HFFc6 (cell line): Measurements from ENCODE around the gene MCTP1. TPM values are rescaled to one million over a fixed set of nuclear protein-coding genes. Genes with fewer than 3 reads are reported as not detected.

ENCODE experiments used
- DNase-seq: peaks from one replicate; pipeline ENCODE4 v3.0.0-alpha.2; 2018
- H3K27ac Mint-ChIP-seq: 2 replicates; pipeline ENCODE4 v1.8.0; 2020; ENCODE audit warnings: mild to moderate bottlenecking, mixed read lengths
- H3K27me3 Mint-ChIP-seq: 2 replicates; pipeline ENCODE4 v1.8.0; 2021; ENCODE audit warnings: mild to moderate bottlenecking, moderate library complexity, mixed read lengths; ENCODE audit not compliant: insufficient read depth
- H3K36me3 Mint-ChIP-seq: 2 replicates; pipeline ENCODE4 v1.8.0; 2021; ENCODE audit warnings: low read depth, mixed read lengths
- H3K4me1 Mint-ChIP-seq: 2 replicates; pipeline ENCODE4 v1.8.0; 2020; ENCODE audit warnings: low read depth, mixed read lengths
- H3K4me3 Mint-ChIP-seq: 2 replicates; pipeline ENCODE4 v1.8.0; 2020; ENCODE audit warnings: mild to moderate bottlenecking, moderate library complexity, mixed read lengths
- H3K9me3 Mint-ChIP-seq: 2 replicates; pipeline ENCODE4 v1.8.0; 2020; ENCODE audit warnings: mild to moderate bottlenecking, mixed read lengths
- CTCF ChIP-seq: fragments of 200-600 bp; sonication (generic); IDR thresholded peaks from 2 replicates; pipeline ENCODE4 v1.5.0; 2021; ENCODE audit warnings: antibody characterized with exemption, mild to moderate bottlenecking
- total RNA-seq, 6 experiments: library from RNA; stranded (reverse); fragmentation: NEBNext Ultra II Directional; extraction: Animal tissue kit (Norgen Biotek cat#: 25700); gene quantifications; 2 replicates in 1 of 6; 3 replicates in 5 of 6; pipeline ENCODE4 v1.2.3, GENCODE V29; 2021

Gene MCTP1
- total RNA-seq, 6 experiments from 2014 or later = 1.0 to 5.2 (median 3.9) TPM

DNA sequence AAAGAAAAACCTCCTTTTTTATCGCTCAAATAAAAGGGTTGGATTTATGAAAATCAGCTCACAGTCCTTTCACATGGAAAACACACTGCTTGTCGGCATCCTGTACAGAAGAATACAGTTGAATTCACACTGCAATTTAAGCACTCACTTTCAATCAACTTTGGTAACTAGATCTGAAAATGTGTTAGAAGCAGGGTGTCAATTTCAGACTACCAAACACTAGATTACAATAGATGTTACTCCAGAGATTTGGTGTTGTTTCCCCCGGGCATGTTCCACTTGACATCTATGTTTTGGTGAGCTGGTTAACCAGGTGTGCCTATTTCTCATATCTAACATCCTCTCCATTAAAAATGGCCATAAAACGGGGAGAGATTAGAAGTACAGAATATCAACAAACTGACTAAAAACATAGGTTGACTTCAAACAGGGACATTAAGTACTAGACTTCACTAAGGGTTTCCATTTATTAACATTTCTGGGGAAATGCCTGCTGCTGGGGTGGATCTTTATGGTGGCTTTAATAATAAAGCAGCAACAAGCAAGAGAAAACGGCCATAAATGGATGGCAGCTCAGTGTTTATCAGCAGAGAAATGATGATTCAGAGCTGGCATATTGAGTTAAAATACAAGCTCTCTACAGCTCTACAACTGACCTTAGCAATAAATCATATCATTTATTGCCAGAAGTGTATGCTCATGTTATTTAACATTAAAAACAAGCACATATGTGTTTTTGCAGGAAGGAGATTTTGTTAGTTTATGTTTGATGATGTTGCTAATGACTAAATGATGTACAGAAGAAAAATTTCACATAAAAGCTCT lies 507.6 kb downstream of the MCTP1 start:
- Mint-ChIP-seq H3K4me3 (no peak overlapping the region), H3K9me3 (no peaks in the 10 kb centered on the region), H3K36me3 (no peaks in the 10 kb centered on the region), H3K4me1 (peaks cover 36% of the 10 kb centered on the region), H3K27ac (no peak overlapping the region), H3K27me3 (no peaks in the 10 kb centered on the region; the same call in 1 of the 2 replicates)
- no peak for DNase-seq
- no peak for TF ChIP-seq CTCF

GRCh38 chr5:94776167-94776566 lies 508.7 kb downstream of the MCTP1 start:
- Mint-ChIP-seq H3K4me1 (peaks cover 36% of the 10 kb centered on the region), H3K9me3 (no peaks in the 10 kb centered on the region), H3K27me3 (no peaks in the 10 kb centered on the region; the same call in 1 of the 2 replicates), H3K4me3 (no peak overlapping the region), H3K36me3 (no peaks in the 10 kb centered on the region), H3K27ac (no peak overlapping the region)
- TF ChIP-seq CTCF = no peak
- DNase-seq = no peak

DNA sequence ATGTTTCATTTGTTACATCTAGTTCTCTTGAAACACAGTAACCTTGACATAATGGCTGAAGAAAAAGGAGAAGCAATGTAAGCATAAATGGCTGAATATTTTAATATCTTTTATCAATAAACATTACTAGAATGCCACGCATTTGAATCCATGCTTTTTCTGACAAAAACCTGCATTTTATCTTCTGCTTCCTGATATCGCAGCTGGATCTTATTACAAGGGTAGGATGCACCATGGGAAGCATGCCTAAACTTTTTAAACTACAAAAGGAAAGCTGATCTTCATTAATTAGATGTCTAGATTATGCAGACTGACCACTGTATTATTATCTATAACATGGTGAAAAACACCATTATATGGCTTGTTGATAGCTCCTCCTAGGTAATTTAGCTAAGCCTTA lies 509.8 kb downstream of the MCTP1 start:
- H3K27ac Mint-ChIP-seq = no peak overlapping the region
- H3K27me3 Mint-ChIP-seq = no peaks in the 10 kb centered on the region
- no peak for TF ChIP-seq CTCF
- no peaks in the 10 kb centered on the region for H3K36me3 Mint-ChIP-seq
- DNase-seq = no peak
- no peak overlapping the region for H3K4me3 Mint-ChIP-seq
- H3K9me3 Mint-ChIP-seq = no peaks in the 10 kb centered on the region
- H3K4me1 Mint-ChIP-seq = peaks cover 36% of the 10 kb centered on the region

DNA sequence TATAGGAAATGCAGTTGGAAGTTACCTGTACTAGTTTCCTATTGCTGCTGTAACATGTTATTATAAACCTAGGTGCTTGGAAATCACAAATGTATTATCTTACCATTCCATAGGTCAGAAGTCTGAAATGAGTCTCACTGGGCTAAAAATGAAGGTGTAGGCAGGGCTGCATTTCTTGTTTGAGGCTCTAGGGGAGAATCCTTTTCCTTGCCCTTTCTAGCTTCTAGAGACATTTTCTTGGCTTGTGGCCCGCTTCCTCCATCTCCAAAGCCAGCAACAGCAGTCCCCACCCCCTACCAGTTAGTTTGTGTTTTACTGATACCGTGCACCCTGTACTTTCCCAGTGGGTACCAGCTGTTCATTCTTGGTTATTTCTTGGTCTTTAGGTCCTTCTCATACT lies 513.2 kb downstream of the MCTP1 start:
- no peak overlapping the region for H3K4me3 Mint-ChIP-seq
- no peak for DNase-seq
- no peak for TF ChIP-seq CTCF
- H3K9me3 Mint-ChIP-seq = no peaks in the 10 kb centered on the region
- no peaks in the 10 kb centered on the region for H3K36me3 Mint-ChIP-seq
- peaks cover 10% of the 10 kb centered on the region for H3K4me1 Mint-ChIP-seq
- no peak overlapping the region for H3K27ac Mint-ChIP-seq
- no peaks in the 10 kb centered on the region for H3K27me3 Mint-ChIP-seq

DNA sequence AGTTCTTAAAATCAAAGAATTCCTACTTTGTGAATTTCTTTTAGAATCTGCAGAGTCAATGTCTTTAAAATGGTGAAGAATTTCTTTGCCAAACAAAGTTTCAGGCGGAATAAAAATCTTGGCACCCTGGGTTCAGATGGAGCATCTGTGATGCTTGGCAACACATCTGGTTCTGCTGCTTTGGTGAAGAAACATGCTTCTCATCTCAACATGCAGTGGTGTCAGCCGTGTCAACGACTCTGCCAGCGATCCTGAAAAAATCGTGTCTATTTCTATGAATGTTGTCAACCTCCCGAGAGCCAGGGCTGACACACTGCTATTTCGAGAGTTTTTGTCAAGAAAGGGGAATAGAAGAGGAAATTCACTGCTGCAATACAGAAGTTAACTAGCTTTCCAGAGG lies 514.9 kb downstream of the MCTP1 start:
- Mint-ChIP-seq H3K4me1 (no peaks in the 10 kb centered on the region), H3K4me3 (no peak overlapping the region), H3K27ac (no peak overlapping the region), H3K9me3 (no peaks in the 10 kb centered on the region; the same call in 1 of the 2 replicates), H3K36me3 (no peaks in the 10 kb centered on the region), H3K27me3 (no peaks in the 10 kb centered on the region)
- no peak for DNase-seq
- TF ChIP-seq CTCF = no peak
